Endothelial cell of umbilical vein (primary cell): ENCODE measurements around the gene MFRP. TPM values are rescaled to one million over a fixed set of nuclear protein-coding genes. Genes with fewer than 3 reads are reported as not detected.
"Not testable (repeated sequence)": the region's sequence is repeated elsewhere in the genome, so short reads cannot be mapped to it uniquely, and the experiment has no call there.

Source experiments
- BruUV-seq: library from RNA; stranded (reverse); fragments of 400-500 nt; replicated peaks from 2 replicates; lab custom pipeline; 2021; lab: Mats Ljungman, UMichigan
- CTCF ChIA-PET: fragments of 300-600, 350-600 bp; sonication (Branson Sonifier 250); formaldehyde crosslinking; loops from one replicate; lab custom pipeline; 2021; ENCODE audit warnings: antibody characterized with exemption, inconsistent platforms; lab: Charles Lee
- POLR2A ChIA-PET: fragments of 300-600, 350-600 bp; sonication (Branson Sonifier 250); formaldehyde crosslinking; loops from one replicate; lab custom pipeline; 2021; ENCODE audit warnings: antibody characterized with exemption, inconsistent platforms; lab: Charles Lee
- DNase-seq: peaks from one replicate; pipeline ENCODE4 v3.0.0-alpha.2; 2011; ENCODE audit warnings: low read depth, low spot score
- FAIRE-seq: peaks from 2 replicates; lab custom pipeline; 2011; peaks lifted over from hg19 to GRCh38; lab: Jason Lieb, UNC
- H2AFZ ChIP-seq: 2 replicates; pipeline ENCODE4 v1.6.0; 2012; ENCODE audit warnings: low read depth, low read length, control low read depth, inconsistent platforms
- H3K27ac ChIP-seq: 2 replicates; pipeline ENCODE4 v1.5.1; 2011; ENCODE audit warnings: low read depth, mild to moderate bottlenecking, control low read depth, low read length, moderate library complexity; ENCODE audit not compliant: insufficient read depth
- H3K27me3 ChIP-seq, 2 experiments: 2 replicates each; pipeline versions ENCODE4 v1.6.0 to v1.6.1; 2011; ENCODE audit warnings: low read length in 2 of 2, mixed read lengths in 1 of 2; ENCODE audit not compliant: control insufficient read depth in 2 of 2, insufficient read depth in 2 of 2
- H3K36me3 ChIP-seq, 2 experiments: 2 replicates in 1 of 2; 3 replicates in 1 of 2; pipeline ENCODE4 v1.5.1; 2011; ENCODE audit warnings: low read length in 2 of 2, mild to moderate bottlenecking in 1 of 2, moderate library complexity in 1 of 2; ENCODE audit not compliant: control insufficient read depth in 2 of 2, insufficient read depth in 2 of 2; ENCODE audit errors: extremely low read depth in 1 of 2
- H3K4me1 ChIP-seq: 3 replicates; pipeline ENCODE4 v1.5.1; 2011; ENCODE audit warnings: mild to moderate bottlenecking, low read length; ENCODE audit not compliant: control insufficient read depth, insufficient read depth; ENCODE audit errors: extremely low read depth
- H3K4me2 ChIP-seq: 2 replicates; pipeline ENCODE4 v1.6.1; 2011; ENCODE audit warnings: low read length, control low read depth, mixed read lengths; ENCODE audit not compliant: insufficient read depth
- H3K4me3 ChIP-seq, 3 experiments: fragments of 200-600 bp in 1 of 3; sonication (generic), shearing (Covaris generic) in 1 of 3; replicated peaks in 1 of 3; 2 replicates each; pipeline ENCODE4 v1.5.1; 2011 to 2016; ENCODE audit warnings: control low read depth in 3 of 3, low read length in 3 of 3, mild to moderate bottlenecking in 2 of 3, inconsistent platforms in 1 of 3, low read depth in 1 of 3, moderate library complexity in 1 of 3; ENCODE audit not compliant: insufficient read depth in 1 of 3
- H3K79me2 ChIP-seq: 2 replicates; pipeline ENCODE4 v1.6.0; 2012; ENCODE audit warnings: low read length, inconsistent platforms; ENCODE audit not compliant: control insufficient read depth, insufficient read depth
- H3K9ac ChIP-seq: replicated peaks from 2 replicates; pipeline ENCODE3; 2011; ENCODE audit warnings: low read length, control low read depth; ENCODE audit not compliant: insufficient read depth; ENCODE audit errors: extremely low read depth
- H3K9me1 ChIP-seq: replicated peaks from 3 replicates; pipeline ENCODE4 v1.6.0; 2011; ENCODE audit warnings: mild to moderate bottlenecking, low read length; ENCODE audit not compliant: control insufficient read depth, insufficient read depth; ENCODE audit errors: extremely low read depth
- H3K9me3 ChIP-seq: replicated peaks from 2 replicates; pipeline ENCODE4 v1.5.1; 2012; ENCODE audit warnings: low read length, inconsistent platforms; ENCODE audit not compliant: control insufficient read depth, insufficient read depth
- H4K20me1 ChIP-seq: replicated peaks from 2 replicates; pipeline ENCODE3; 2011; ENCODE audit warnings: mild to moderate bottlenecking, low read length; ENCODE audit not compliant: control insufficient read depth, insufficient read depth; ENCODE audit errors: extremely low read depth
- CTCF ChIP-seq, 2 donors: IDR thresholded peaks; 1 replicate in 1 of 2; 2 replicates in 1 of 2; pipeline ENCODE4 v1.5.1; 2011; ENCODE audit warnings: low read length in 2 of 2, mild to moderate bottlenecking in 2 of 2, moderate library complexity in 2 of 2, control low read depth in 1 of 2, inconsistent platforms in 1 of 2, low read depth in 1 of 2; ENCODE audit not compliant: insufficient read depth in 1 of 2; ENCODE audit errors: extremely low read depth in 1 of 2
- EZH2 ChIP-seq: IDR thresholded peaks from 2 replicates; pipeline ENCODE4 v1.6.1; 2012; ENCODE audit warnings: borderline replicate concordance, low read depth, mild to moderate bottlenecking, moderate library complexity, low read length, inconsistent platforms; ENCODE audit not compliant: severe bottlenecking
- FOS ChIP-seq: IDR thresholded peaks from 2 replicates; pipeline ENCODE4 v1.6.1; 2011; ENCODE audit warnings: mild to moderate bottlenecking, low read length, moderate library complexity, borderline replicate concordance; ENCODE audit not compliant: insufficient read depth
- GATA2 ChIP-seq: IDR thresholded peaks from 2 replicates; pipeline ENCODE4 v1.7.0; 2011; ENCODE audit warnings: low read depth, mild to moderate bottlenecking, moderate library complexity, mixed read lengths, low read length; ENCODE audit not compliant: insufficient read length, insufficient read depth
- JUN ChIP-seq: IDR thresholded peaks from 2 replicates; pipeline ENCODE4 v1.6.1; 2011; ENCODE audit warnings: borderline replicate concordance, low read depth; ENCODE audit not compliant: insufficient read length, insufficient read depth
- MAX ChIP-seq: IDR thresholded peaks from 2 replicates; pipeline ENCODE4 v1.6.1; 2011; ENCODE audit not compliant: insufficient read depth, insufficient read length
- MYC ChIP-seq: IDR thresholded peaks from one replicate; pipeline ENCODE4 v1.6.1; 2011; ENCODE audit warnings: mild to moderate bottlenecking, low read depth, low read length
- POLR2A ChIP-seq: IDR thresholded peaks from 2 replicates; pipeline ENCODE4 v1.6.1; 2012; ENCODE audit warnings: low read depth, mild to moderate bottlenecking, control low read depth, low read length
- POLR2AphosphoS5 ChIP-seq: IDR thresholded peaks from 2 replicates; pipeline ENCODE4 v1.6.1; 2012; ENCODE audit warnings: low read depth, mild to moderate bottlenecking, control low read depth, low read length, moderate library complexity; ENCODE audit not compliant: insufficient read depth
- dilution Hi-C: fragments of 300-500 bp; cut with MboI; formaldehyde crosslinking; loops from one replicate; pipeline ENCODE4 v1.15.0; 2019; ENCODE audit warnings: low sequenced_read_pairs; ENCODE audit not compliant: extremely low pct_ligation_motif_present
- intact Hi-C: fragments of 100-400 bp; cut with micrococcal nuclease; formaldehyde crosslinking; loops from one replicate; pipeline ENCODE4 v1.10.0; 2022
- polyA plus RNA-seq, 4 experiments: library from polyadenylated mRNA; depleted of rRNA in 3 of 4; stranded (reverse) in 3 of 4; unstranded in 1 of 4; fragments of >200 nt; gene quantifications; 2 replicates each; pipeline versions ENCODE4 v1.2.1 to v1.2.3, GENCODE V29; 2011 to 2012; ENCODE audit warnings: missing spikeins in 1 of 4
- total RNA-seq: library from RNA; stranded (reverse); gene quantifications from 2 replicates; pipeline ENCODE4 v1.2.3, GENCODE V29; 2021

The MFRP gene
- total and polyA plus RNA-seq, 2 donors (not counting 3 experiments of a cell fraction or from before 2014, with no cell fraction given): 0.08 TPM; not detected in 1

GRCh38 chr11:119384332-119384731, 37.8 kb upstream of the MFRP start:
- no peaks in the 10 kb centered on the region for H3K9me3 ChIP-seq
- peaks cover 7 to 14% of the 10 kb centered on the region in 2 experiments for H3K27me3 ChIP-seq
- DNase-seq: no peak
- dilution Hi-C loops (no loop called here), intact Hi-C loops (no loop called here)
- H3K4me1 ChIP-seq: peaks cover 10% of the 10 kb centered on the region
- BruUV-seq: no TSS peak
- no peaks in the 10 kb centered on the region for H4K20me1 ChIP-seq
- no peak overlapping the region for H3K27ac ChIP-seq
- H3K36me3 ChIP-seq: no peaks in the 10 kb centered on the region
- no peak for FAIRE-seq
- H3K4me3 ChIP-seq: no peak overlapping the region
- H3K9ac ChIP-seq: no peak overlapping the region
- CTCF ChIA-PET: no interaction called here
- H2AFZ ChIP-seq: no peak overlapping the region
- no peaks in the 10 kb centered on the region for H3K79me2 ChIP-seq
- TF ChIP-seq EZH2: no peak
- TF ChIP-seq JUN: no peak
- no peak for TF ChIP-seq POLR2A
- TF ChIP-seq MYC: no peak
- TF ChIP-seq GATA2: no peak
- TF ChIP-seq MAX: no peak
- TF ChIP-seq FOS: no peak
- TF ChIP-seq CTCF (IDR thresholded peaks at IDR 0.05; ENCODE audit: extremely low read depth in 1 of 2, insufficient read depth in 1 of 2, low read depth in 1 of 2, low read length in 2 of 2): no peak
- TF ChIP-seq POLR2AphosphoS5: no peak
- H3K4me2 ChIP-seq: no peak overlapping the region
- POLR2A ChIA-PET: no interaction called here
- H3K9me1 ChIP-seq: no peaks in the 10 kb centered on the region

GRCh38 chr11:119382513-119382912, 36.0 kb upstream of the MFRP start:
- dilution Hi-C loops, H3K9ac ChIP-seq, H3K36me3 ChIP-seq, H3K9me1 ChIP-seq, H3K9me3 ChIP-seq, H3K4me2 ChIP-seq, H3K4me1 ChIP-seq, BruUV-seq, DNase-seq, H4K20me1 ChIP-seq, POLR2A ChIA-PET, H3K4me3 ChIP-seq, H2AFZ ChIP-seq, H3K79me2 ChIP-seq, H3K27ac ChIP-seq, intact Hi-C loops: not testable (repeated sequence)
- FAIRE-seq: peak; percentile 61
- H3K27me3 ChIP-seq: peaks cover 7 to 14% of the 10 kb centered on the region in 2 experiments
- CTCF ChIA-PET: interaction anchor here (4.6 kb wide), 1 partner anchor 43 kb away, joined by 44 read pairs; the partner anchor contains the start of gene C1QTNF5
